Transverse colon (tissue), 4 donors: ENCODE results near the gene BACH2. TPM values are rescaled to one million over a fixed set of nuclear protein-coding genes. Genes with fewer than 3 reads are reported as not detected.
"Not testable (repeated sequence)": the region's sequence is repeated elsewhere in the genome, so short reads cannot be mapped to it uniquely, and the experiment has no call there.

ENCODE experiments used
- DNase-seq: peaks from one replicate; pipeline ENCODE4 v3.0.0-alpha.2; 2019
- H3K27ac ChIP-seq, 4 donors: fragments of 200-600 bp; sonication (generic); 2 replicates each; pipeline ENCODE4 v1.5.1; 2016 to 2018; ENCODE audit warnings: inconsistent platforms in 4 of 4
- H3K27me3 ChIP-seq: fragments of 200-600 bp; sonication (generic); 2 replicates; pipeline ENCODE4 v1.5.1; 2017; ENCODE audit warnings: inconsistent platforms
- H3K36me3 ChIP-seq, 4 donors: fragments of 200-600 bp; sonication (generic); 2 replicates each; pipeline ENCODE4 v1.5.1; 2017 to 2019; ENCODE audit warnings: inconsistent platforms in 4 of 4
- H3K4me1 ChIP-seq, 4 donors: fragments of 200-600 bp; sonication (generic); 2 replicates each; pipeline ENCODE4 v1.5.1; 2017 to 2020; ENCODE audit warnings: inconsistent platforms in 4 of 4
- H3K4me3 ChIP-seq, 4 donors: fragments of 200-600 bp; sonication (generic); 1 replicate in 1 of 4; 2 replicates in 3 of 4; pipeline versions ENCODE4 v1.5.1 to v1.6.1; 2017 to 2019; ENCODE audit warnings: inconsistent platforms in 4 of 4
- H3K9me3 ChIP-seq, 2 donors: fragments of 200-600 bp; sonication (generic); 2 replicates each; pipeline ENCODE4 v1.5.1; 2017 to 2019; ENCODE audit warnings: inconsistent platforms in 2 of 2
- EP300 ChIP-seq: sonication (generic); formaldehyde crosslinking; IDR thresholded peaks from one replicate; pipeline ENCODE4 v1.6.1; 2017; ENCODE audit warnings: antibody characterized with exemption, low read depth
- POLR2A ChIP-seq: fragments of 450-650 bp; IDR thresholded peaks from one replicate; pipeline ENCODE4 v1.6.1; 2016; ENCODE audit warnings: antibody characterized with exemption, mild to moderate bottlenecking, moderate library complexity
- POLR2AphosphoS5 ChIP-seq, 3 donors: sonication (generic); formaldehyde crosslinking; IDR thresholded peaks; one replicate each; pipeline ENCODE4 v1.6.1; 2016; ENCODE audit warnings: antibody characterized with exemption in 3 of 3
- WGBS, 2 donors: methylation state at CpG; one replicate each; pipeline ENCODE4 v1.1.5; 2018; ENCODE audit warnings: low coverage in 1 of 2; 5-methylcytosine and 5-hydroxymethylcytosine counted together
- in situ Hi-C, 4 donors: fragments of 200-750 bp; cut with MboI; loops; one replicate each; pipeline versions ENCODE4 v1.15.0 to v1.15.1; 2017; ENCODE audit warnings: low sequenced_read_pairs in 3 of 4, low pct_ligation_motif_present in 1 of 4, low pct_unique_long_range_greater_than_20kb in 1 of 4
- intact Hi-C: fragments of 100-400 bp; cut with DNase I; formaldehyde crosslinking; loops from one replicate; pipeline ENCODE4 v1.15.1; 2023; ENCODE audit warnings: low total_unique reads
- total RNA-seq, 4 donors: library from RNA; depleted of rRNA; stranded (reverse); fragments of >200 nt; gene quantifications; one replicate each; pipeline ENCODE4 v1.1.0, GENCODE V29; 2016
- TF ChIP-seq, protein P1 (sequence below), 5 experiments: fragments of 200-600 bp in 3 of 5; fragments of 450-650 bp in 2 of 5; sonication (generic) in 3 of 5; IDR thresholded peaks; 1 replicate in 2 of 5; 2 replicates in 3 of 5; pipeline ENCODE4 v1.5.1; 2016 to 2017; ENCODE audit warnings: antibody characterized with exemption in 5 of 5, inconsistent platforms in 3 of 5, mild to moderate bottlenecking in 2 of 5, moderate library complexity in 1 of 5

The BACH2 gene
- total RNA-seq, 4 donors from 2014 or later = 0.20 to 7.5 (median 2.4) TPM

DNA sequence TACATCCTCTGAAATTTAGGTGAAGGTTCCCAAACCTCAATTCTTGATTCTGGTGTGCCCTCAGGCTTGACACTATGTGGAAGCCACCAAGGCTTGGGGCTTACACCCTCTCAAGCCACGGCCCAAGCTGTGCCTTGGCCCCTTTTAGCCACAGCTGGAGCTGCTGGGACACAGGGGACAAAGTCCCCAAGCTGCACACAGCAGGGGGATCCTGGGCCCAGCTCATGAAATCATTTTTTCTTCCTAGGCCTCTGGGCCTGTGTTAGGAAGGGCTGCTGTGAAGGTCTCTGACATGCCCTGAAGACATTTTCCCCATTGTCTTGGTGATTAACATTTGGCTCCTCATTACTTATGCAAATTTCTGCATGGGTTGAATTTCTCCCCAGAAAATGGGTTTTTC, 37.3 kb upstream of the BACH2 start:
- intact Hi-C loops = no loop called here

DNA sequence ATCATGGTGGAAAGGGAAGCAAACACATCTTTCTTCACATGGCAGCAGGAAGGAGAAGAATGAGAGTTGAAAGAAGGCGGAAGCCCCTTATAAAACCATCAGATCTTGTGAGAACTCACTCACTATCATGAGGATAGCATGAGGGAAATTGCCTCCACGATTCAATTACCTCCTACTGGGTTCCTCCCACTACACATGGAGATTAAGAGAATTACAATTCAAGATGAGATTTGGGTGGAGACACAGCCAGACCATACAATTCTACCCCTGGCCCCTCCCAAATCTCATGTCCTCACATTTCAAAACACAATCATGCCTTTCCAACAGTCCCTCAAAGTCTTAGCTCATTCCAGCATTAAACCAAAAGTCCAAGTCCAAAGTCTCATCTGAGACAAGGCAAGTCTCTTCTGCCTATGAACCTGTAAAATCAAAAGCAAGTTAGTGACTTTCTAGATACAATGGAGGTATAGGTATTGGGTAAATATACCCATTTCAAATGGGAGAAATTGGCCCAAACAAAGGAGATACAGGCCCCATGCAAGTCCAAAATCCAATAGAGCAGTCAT, 36.4 kb upstream of the BACH2 start:
- H3K9me3 ChIP-seq, H3K4me3 ChIP-seq, H3K4me1 ChIP-seq, intact Hi-C loops, H3K27ac ChIP-seq, H3K27me3 ChIP-seq, H3K36me3 ChIP-seq, DNase-seq, in situ Hi-C loops: not testable (repeated sequence)
- WGBS, 2 donors = 60 to 79% methylated on average over 2 of the region's 2 CpGs

More for the DNA sequence above, 37.3 kb upstream of the BACH2 start:
- in situ Hi-C loops = no loop called here
- H3K4me1 ChIP-seq = no peaks in the 10 kb centered on the region
- H3K27me3 ChIP-seq = no peaks in the 10 kb centered on the region
- no peaks in the 10 kb centered on the region for H3K36me3 ChIP-seq
- no peak for TF ChIP-seq POLR2A
- TF ChIP-seq EP300 = no peak
- TF ChIP-seq, protein P1, sequence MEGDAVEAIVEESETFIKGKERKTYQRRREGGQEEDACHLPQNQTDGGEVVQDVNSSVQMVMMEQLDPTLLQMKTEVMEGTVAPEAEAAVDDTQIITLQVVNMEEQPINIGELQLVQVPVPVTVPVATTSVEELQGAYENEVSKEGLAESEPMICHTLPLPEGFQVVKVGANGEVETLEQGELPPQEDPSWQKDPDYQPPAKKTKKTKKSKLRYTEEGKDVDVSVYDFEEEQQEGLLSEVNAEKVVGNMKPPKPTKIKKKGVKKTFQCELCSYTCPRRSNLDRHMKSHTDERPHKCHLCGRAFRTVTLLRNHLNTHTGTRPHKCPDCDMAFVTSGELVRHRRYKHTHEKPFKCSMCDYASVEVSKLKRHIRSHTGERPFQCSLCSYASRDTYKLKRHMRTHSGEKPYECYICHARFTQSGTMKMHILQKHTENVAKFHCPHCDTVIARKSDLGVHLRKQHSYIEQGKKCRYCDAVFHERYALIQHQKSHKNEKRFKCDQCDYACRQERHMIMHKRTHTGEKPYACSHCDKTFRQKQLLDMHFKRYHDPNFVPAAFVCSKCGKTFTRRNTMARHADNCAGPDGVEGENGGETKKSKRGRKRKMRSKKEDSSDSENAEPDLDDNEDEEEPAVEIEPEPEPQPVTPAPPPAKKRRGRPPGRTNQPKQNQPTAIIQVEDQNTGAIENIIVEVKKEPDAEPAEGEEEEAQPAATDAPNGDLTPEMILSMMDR (IDR thresholded peaks at IDR 0.05) = no peak
- TF ChIP-seq POLR2AphosphoS5 (IDR thresholded peaks at IDR 0.05) = no peak
- 100% methylated on average over 1 of the region's 1 CpG; no CpG with 5 or more reads in 1 of the 2 donors for WGBS, 2 donors
- H3K4me3 ChIP-seq = no peak overlapping the region
- H3K9me3 ChIP-seq = no peaks in the 10 kb centered on the region
- H3K27ac ChIP-seq = no peak overlapping the region
- no peak for DNase-seq

DNA sequence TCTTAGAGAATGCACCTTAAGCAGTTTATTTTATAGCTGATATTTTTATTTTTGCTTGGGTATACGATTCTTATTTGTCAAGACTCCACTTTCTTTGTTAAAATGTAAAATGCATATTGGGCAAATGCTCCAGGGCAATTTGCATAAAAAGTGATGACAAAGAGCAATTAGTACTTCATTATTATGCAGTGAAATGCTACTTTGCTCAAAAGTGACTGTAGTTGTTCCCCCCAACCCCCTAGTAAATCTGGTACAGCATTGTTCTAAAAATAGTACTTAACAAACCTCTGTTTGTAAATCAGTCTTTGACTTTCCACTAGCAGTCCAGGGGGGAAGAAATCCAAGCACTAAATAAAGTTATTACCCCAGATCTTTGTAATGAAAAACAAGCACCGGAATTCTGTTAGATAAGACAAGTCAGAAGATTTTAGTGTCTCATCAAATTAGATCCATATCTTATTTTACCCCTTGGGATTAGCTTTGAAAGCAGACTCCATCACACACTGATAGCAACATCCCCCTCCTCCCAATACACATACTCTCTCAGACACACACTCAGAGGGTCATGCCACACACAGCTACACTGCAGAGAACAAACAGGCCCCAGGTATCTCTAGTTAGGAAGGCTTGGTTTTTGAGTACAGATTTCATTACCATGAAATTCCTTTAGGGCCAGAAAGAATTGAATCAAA, 32.9 kb upstream of the BACH2 start:
- no peaks in the 10 kb centered on the region for H3K36me3 ChIP-seq
- no peak overlapping the region for H3K4me3 ChIP-seq
- TF ChIP-seq POLR2AphosphoS5 (IDR thresholded peaks at IDR 0.05) (no peak), POLR2A (no peak), EP300 (no peak)
- TF ChIP-seq, protein P1 (IDR thresholded peaks at IDR 0.05) = no peak
- H3K27ac ChIP-seq = no peak overlapping the region
- intact Hi-C loops (no loop called here), in situ Hi-C loops (no loop called here)
- no peak for DNase-seq
- no peaks in the 10 kb centered on the region for H3K27me3 ChIP-seq
- WGBS, 2 donors = 71 to 87% methylated on average over 2 of the region's 2 CpGs
- no peaks in the 10 kb centered on the region for H3K4me1 ChIP-seq
- no peaks in the 10 kb centered on the region for H3K9me3 ChIP-seq

DNA sequence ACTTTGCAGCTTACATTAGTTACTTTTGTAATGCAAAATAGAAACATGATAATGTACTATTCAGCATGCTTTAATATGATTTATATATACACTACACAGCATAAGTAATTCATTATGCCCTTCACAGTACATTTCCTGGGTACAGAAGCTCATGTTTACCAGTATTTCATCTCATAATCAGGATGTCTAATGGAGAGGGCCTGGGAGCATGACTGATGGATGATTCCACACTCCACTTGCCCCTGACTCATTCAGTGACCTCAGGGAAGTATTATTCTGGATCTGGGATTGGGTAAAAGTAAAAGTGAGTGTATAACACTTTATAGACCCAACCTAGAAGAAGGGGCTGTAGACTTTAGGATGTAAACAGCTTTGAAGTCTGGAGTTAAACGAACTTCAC, 31.4 kb upstream of the BACH2 start:
- no peak overlapping the region for H3K27ac ChIP-seq
- no peaks in the 10 kb centered on the region for H3K36me3 ChIP-seq
- H3K27me3 ChIP-seq = no peaks in the 10 kb centered on the region
- no peak overlapping the region for H3K4me3 ChIP-seq
- TF ChIP-seq POLR2AphosphoS5 (IDR thresholded peaks at IDR 0.05) (no peak), POLR2A (no peak), EP300 (no peak)
- TF ChIP-seq, protein P1 (IDR thresholded peaks at IDR 0.05) = no peak
- H3K9me3 ChIP-seq = no peaks in the 10 kb centered on the region
- H3K4me1 ChIP-seq = no peaks in the 10 kb centered on the region
- no peak for DNase-seq
- in situ Hi-C loops = no loop called here
- intact Hi-C loops = no loop called here
- 67 to 73% methylated on average over 1 of the region's 1 CpG for WGBS, 2 donors
